Lower leg skin (tissue), 3 donors: ENCODE results near the gene FAM107B.

Experiments
- CTCF ChIP-seq, 3 donors: fragments of 450-650 bp; IDR thresholded peaks; one replicate each; pipeline ENCODE4 v1.5.1; 2016; ENCODE audit warnings: antibody characterized with exemption in 3 of 3, mild to moderate bottlenecking in 3 of 3, moderate library complexity in 2 of 3
- POLR2A ChIP-seq, 2 donors: fragments of 450-650 bp; IDR thresholded peaks; one replicate each; pipeline ENCODE4 v1.6.1; 2016 to 2017; ENCODE audit warnings: antibody characterized with exemption in 2 of 2, mild to moderate bottlenecking in 1 of 2, moderate library complexity in 1 of 2

GRCh38 chr10:14562218-14563075 is 212.2 kb downstream of the FAM107B start:
- TF ChIP-seq CTCF (IDR thresholded peaks at IDR 0.05), result no peak
- TF ChIP-seq POLR2A (IDR thresholded peaks at IDR 0.05), result no peak
